Progenitor cell of endocrine pancreas (in vitro differentiated cells): ENCODE data around the gene KDM4F. TPM values are rescaled to one million over a fixed set of nuclear protein-coding genes. Genes with fewer than 3 reads are reported as not detected.

Experiments
- DNase-seq: peaks from one replicate; pipeline ENCODE4 v3.0.0; 2021; ENCODE audit warnings: low spot score; ENCODE audit not compliant: unreplicated experiment
- H3K27ac Mint-ChIP-seq: 2 replicates; pipeline ENCODE4 v1.8.0; 2021; ENCODE audit warnings: mild to moderate bottlenecking, moderate library complexity, mixed read lengths
- H3K27me3 Mint-ChIP-seq: 2 replicates; pipeline ENCODE4 v1.8.0; 2021; ENCODE audit warnings: mixed read lengths
- H3K36me3 Mint-ChIP-seq: 2 replicates; pipeline ENCODE4 v1.8.0; 2022; ENCODE audit warnings: mixed read lengths; ENCODE audit not compliant: insufficient read depth
- H3K4me1 Mint-ChIP-seq: 2 replicates; pipeline ENCODE4 v1.8.0; 2021; ENCODE audit warnings: low read depth, mixed read lengths
- H3K4me3 Mint-ChIP-seq: 2 replicates; pipeline ENCODE4 v1.8.0; 2021; ENCODE audit warnings: low read depth, mild to moderate bottlenecking, moderate library complexity, mixed read lengths
- H3K9me3 Mint-ChIP-seq: 2 replicates; pipeline ENCODE4 v1.8.0; 2021; ENCODE audit warnings: low read depth, mixed read lengths
- total RNA-seq: library from RNA; stranded (reverse); gene quantifications from 2 replicates; pipeline ENCODE4 v1.2.1, GENCODE V29; 2021
- TF ChIP-seq, protein P1 (sequence below): fragments of 200-600 bp; sonication (generic); IDR thresholded peaks from one replicate; pipeline ENCODE4 v1.5.0; 2021; ENCODE audit warnings: antibody characterized with exemption, mild to moderate bottlenecking; ENCODE audit not compliant: unreplicated experiment

Gene KDM4F
- total RNA-seq, 1 donor from 2014 or later, result not detected

GRCh38 chr11:95078526-95078925 lies 29.3 kb downstream of the KDM4F start:
- TF ChIP-seq, protein P1, sequence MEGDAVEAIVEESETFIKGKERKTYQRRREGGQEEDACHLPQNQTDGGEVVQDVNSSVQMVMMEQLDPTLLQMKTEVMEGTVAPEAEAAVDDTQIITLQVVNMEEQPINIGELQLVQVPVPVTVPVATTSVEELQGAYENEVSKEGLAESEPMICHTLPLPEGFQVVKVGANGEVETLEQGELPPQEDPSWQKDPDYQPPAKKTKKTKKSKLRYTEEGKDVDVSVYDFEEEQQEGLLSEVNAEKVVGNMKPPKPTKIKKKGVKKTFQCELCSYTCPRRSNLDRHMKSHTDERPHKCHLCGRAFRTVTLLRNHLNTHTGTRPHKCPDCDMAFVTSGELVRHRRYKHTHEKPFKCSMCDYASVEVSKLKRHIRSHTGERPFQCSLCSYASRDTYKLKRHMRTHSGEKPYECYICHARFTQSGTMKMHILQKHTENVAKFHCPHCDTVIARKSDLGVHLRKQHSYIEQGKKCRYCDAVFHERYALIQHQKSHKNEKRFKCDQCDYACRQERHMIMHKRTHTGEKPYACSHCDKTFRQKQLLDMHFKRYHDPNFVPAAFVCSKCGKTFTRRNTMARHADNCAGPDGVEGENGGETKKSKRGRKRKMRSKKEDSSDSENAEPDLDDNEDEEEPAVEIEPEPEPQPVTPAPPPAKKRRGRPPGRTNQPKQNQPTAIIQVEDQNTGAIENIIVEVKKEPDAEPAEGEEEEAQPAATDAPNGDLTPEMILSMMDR, result no peak
- Mint-ChIP-seq H3K27ac (no peak overlapping the region), H3K9me3 (no peaks in the 10 kb centered on the region), H3K4me1 (peaks cover 6% of the 10 kb centered on the region), H3K4me3 (no peak overlapping the region), H3K36me3 (no peaks in the 10 kb centered on the region), H3K27me3 (peaks cover 2% of the 10 kb centered on the region)
- DNase-seq, result no peak

DNA sequence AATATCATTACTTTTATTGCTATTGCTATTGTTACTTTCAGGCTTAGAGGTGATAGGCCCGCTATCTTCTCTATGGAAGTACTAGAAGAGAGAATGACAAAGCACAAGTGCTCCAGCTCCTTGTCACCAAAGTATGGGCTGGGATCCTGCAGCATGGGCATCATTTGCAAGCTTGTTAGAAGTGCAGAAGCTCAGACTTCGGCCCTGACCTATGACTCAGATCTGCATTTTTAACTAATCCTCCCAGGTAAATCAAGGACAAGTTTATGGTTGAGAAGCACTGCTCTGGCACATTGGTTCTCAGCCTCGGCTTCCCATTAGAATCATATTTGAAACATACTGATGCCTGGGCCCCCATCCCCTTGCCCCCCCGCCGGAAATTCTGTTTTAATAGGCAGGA lies 31.8 kb downstream of the KDM4F start:
- Mint-ChIP-seq H3K4me3 (no peak overlapping the region), H3K4me1 (peaks cover 6% of the 10 kb centered on the region), H3K36me3 (no peaks in the 10 kb centered on the region), H3K27ac (no peak overlapping the region), H3K9me3 (no peaks in the 10 kb centered on the region), H3K27me3 (peaks cover 14% of the 10 kb centered on the region)
- no peak for DNase-seq
- TF ChIP-seq, protein P1, result no peak

GRCh38 chr11:95081412-95081811 lies 32.2 kb downstream of the KDM4F start:
- no peak overlapping the region for H3K4me3 Mint-ChIP-seq
- H3K36me3 Mint-ChIP-seq, result no peaks in the 10 kb centered on the region
- H3K27me3 Mint-ChIP-seq, result peaks cover 18% of the 10 kb centered on the region
- no peaks in the 10 kb centered on the region for H3K9me3 Mint-ChIP-seq
- H3K27ac Mint-ChIP-seq, result no peak overlapping the region
- peaks cover 5% of the 10 kb centered on the region for H3K4me1 Mint-ChIP-seq
- DNase-seq, result no peak
- TF ChIP-seq, protein P1, result no peak

DNA sequence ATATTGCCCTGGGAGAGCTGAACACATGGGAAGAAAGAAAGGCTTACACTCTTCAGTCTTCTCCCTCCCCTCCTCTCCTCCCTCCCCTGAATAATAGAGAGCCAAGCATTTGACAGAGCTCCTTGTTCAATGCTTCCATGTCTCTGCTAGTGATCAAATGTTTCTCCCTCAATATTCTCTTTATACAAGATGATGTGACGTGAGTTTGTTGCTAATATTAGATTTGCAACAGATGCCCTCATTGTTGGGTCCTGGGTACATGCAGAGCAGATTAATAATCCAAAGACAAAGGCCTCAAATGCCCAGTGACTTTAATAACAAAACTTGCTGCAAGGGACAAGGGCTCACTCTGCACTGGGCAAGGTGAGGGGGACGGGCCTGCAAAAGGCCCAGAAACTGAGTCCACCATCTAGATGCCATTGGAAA lies 33.4 kb downstream of the KDM4F start:
- H3K27me3 Mint-ChIP-seq, result peaks cover 26% of the 10 kb centered on the region
- no peaks in the 10 kb centered on the region for H3K9me3 Mint-ChIP-seq
- H3K4me3 Mint-ChIP-seq, result no peak overlapping the region
- H3K4me1 Mint-ChIP-seq, result no peaks in the 10 kb centered on the region
- no peak overlapping the region for H3K27ac Mint-ChIP-seq
- TF ChIP-seq, protein P1, result no peak
- no peak for DNase-seq
- no peaks in the 10 kb centered on the region for H3K36me3 Mint-ChIP-seq

DNA sequence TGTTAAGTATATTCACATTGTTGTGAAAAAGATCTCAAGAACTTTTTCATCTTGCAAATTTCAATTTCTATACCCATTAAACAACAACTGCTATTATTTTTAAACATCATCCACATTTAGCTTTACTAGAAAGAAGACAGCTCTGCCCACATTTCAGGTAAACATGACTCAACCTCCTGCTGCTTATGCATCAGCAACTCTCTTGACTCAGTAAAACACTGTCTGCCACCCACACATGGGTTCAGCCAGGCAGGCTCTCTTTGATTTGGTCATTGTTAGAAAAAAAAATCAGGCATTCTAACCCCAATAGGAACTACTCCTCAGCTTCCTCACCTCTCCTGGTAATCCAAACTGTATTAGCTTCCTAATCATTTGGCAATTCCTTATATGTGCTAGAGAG lies 35.3 kb downstream of the KDM4F start:
- Mint-ChIP-seq H3K27ac (no peak overlapping the region), H3K27me3 (peaks cover 38% of the 10 kb centered on the region), H3K4me3 (no peak overlapping the region), H3K4me1 (no peaks in the 10 kb centered on the region), H3K36me3 (no peaks in the 10 kb centered on the region), H3K9me3 (no peaks in the 10 kb centered on the region)
- TF ChIP-seq, protein P1, result no peak
- DNase-seq, result no peak
